ENCODE measurements around the gene POSTN.

GRCh38 chr13:37539976-37540605, 58.5 kb downstream of the POSTN start:
- TF ChIP-seq CTCF (IDR thresholded peaks at IDR 0.05 in 4 of 5, conservative IDR thresholded peaks at IDR 0.05 in 1 of 5) (no peak), POLR2A (IDR thresholded peaks at IDR 0.05) (no peak)
